ENCODE measurements around the gene FZD7. TPM values are rescaled to one million over a fixed set of nuclear protein-coding genes. Genes with fewer than 3 reads are reported as not detected.

Gene FZD7
- total RNA-seq, 2 experiments from 2014 or later = 0.65 to 0.70 TPM

- H3K9me3 Mint-ChIP-seq = no peaks in the 10 kb centered on the region
- H3K27me3 Mint-ChIP-seq = peaks cover 31% of the 10 kb centered on the region
- ATAC-seq = no peak
- no peak overlapping the region for H3K4me3 Mint-ChIP-seq
- no peaks in the 10 kb centered on the region for H3K36me3 Mint-ChIP-seq (ENCODE audit: low read depth)
- ChIA-PET POLR2A (no interaction called here), CTCF (no interaction called here)
- intact Hi-C loops (cut with micrococcal nuclease) = no loop called here
- DNase-seq = no peak
- no peaks in the 10 kb centered on the region for H3K4me1 Mint-ChIP-seq (ENCODE audit: low read depth)
- no peak overlapping the region for H3K27ac Mint-ChIP-seq
- TF ChIP-seq CTCF (IDR thresholded peaks at IDR 0.05) = no peak
These were observed 15.6 kb downstream of the FZD7 start for GRCh38 chr2:202049092-202049728.

GRCh38 chr2:202049840-202050239, 16.2 kb downstream of the FZD7 start:
- H3K27ac Mint-ChIP-seq = no peak overlapping the region
- no peaks in the 10 kb centered on the region for H3K4me1 Mint-ChIP-seq (ENCODE audit: low read depth)
- DNase-seq = no peak
- intact Hi-C loops (cut with micrococcal nuclease) = loop anchor here (10.0 kb wide), 1 partner anchor 195 kb away; no protein-coding TSS in a partner anchor
- no peak for TF ChIP-seq CTCF (IDR thresholded peaks at IDR 0.05)
- no peak overlapping the region for H3K4me3 Mint-ChIP-seq
- no peaks in the 10 kb centered on the region for H3K9me3 Mint-ChIP-seq
- peaks cover 26% of the 10 kb centered on the region for H3K27me3 Mint-ChIP-seq
- ChIA-PET CTCF (no interaction called here), POLR2A (no interaction called here)
- no peaks in the 10 kb centered on the region for H3K36me3 Mint-ChIP-seq (ENCODE audit: low read depth)
- no peak for ATAC-seq

GRCh38 chr2:202050652-202051051, 17.0 kb downstream of the FZD7 start:
- Mint-ChIP-seq H3K9me3 (no peaks in the 10 kb centered on the region), H3K4me1 (ENCODE audit: low read depth) (no peaks in the 10 kb centered on the region), H3K36me3 (ENCODE audit: low read depth) (no peaks in the 10 kb centered on the region), H3K27ac (no peak overlapping the region), H3K27me3 (peaks cover 23% of the 10 kb centered on the region), H3K4me3 (no peak overlapping the region)
- CTCF ChIA-PET = no interaction called here
- POLR2A ChIA-PET = no interaction called here
- DNase-seq = no peak
- no peak for ATAC-seq
- intact Hi-C loops (cut with micrococcal nuclease) = loop anchor here (10.0 kb wide), 1 partner anchor 196 kb away; no protein-coding TSS in a partner anchor
- no peak for TF ChIP-seq CTCF (IDR thresholded peaks at IDR 0.05)

- no peaks in the 10 kb centered on the region for H3K4me1 Mint-ChIP-seq (ENCODE audit: low read depth)
- CTCF ChIA-PET = no interaction called here
- no peak for TF ChIP-seq CTCF (IDR thresholded peaks at IDR 0.05)
- H3K27ac Mint-ChIP-seq = no peak overlapping the region
- POLR2A ChIA-PET = no interaction called here
- intact Hi-C loops (cut with micrococcal nuclease) = loop anchor here (10.0 kb wide), 1 partner anchor 197 kb away; no protein-coding TSS in a partner anchor
- H3K4me3 Mint-ChIP-seq = no peak overlapping the region
- ATAC-seq = no peak
- H3K27me3 Mint-ChIP-seq = peaks cover 24% of the 10 kb centered on the region
- no peaks in the 10 kb centered on the region for H3K36me3 Mint-ChIP-seq (ENCODE audit: low read depth)
- H3K9me3 Mint-ChIP-seq = no peaks in the 10 kb centered on the region
- no peak for DNase-seq
These were observed 18.0 kb downstream of the FZD7 start for GRCh38 chr2:202051499-202052161.

- ChIA-PET POLR2A (no interaction called here), CTCF (no interaction called here)
- H3K27me3 Mint-ChIP-seq = peaks cover 25% of the 10 kb centered on the region
- H3K9me3 Mint-ChIP-seq = no peaks in the 10 kb centered on the region
- DNase-seq (no peak), ATAC-seq (no peak)
- no peak overlapping the region for H3K27ac Mint-ChIP-seq
- H3K4me3 Mint-ChIP-seq = no peak overlapping the region
- no peak for TF ChIP-seq CTCF (IDR thresholded peaks at IDR 0.05)
- no peaks in the 10 kb centered on the region for H3K36me3 Mint-ChIP-seq (ENCODE audit: low read depth)
- intact Hi-C loops (cut with micrococcal nuclease) = loop anchor here (10.0 kb wide), 1 partner anchor 197 kb away; no protein-coding TSS in a partner anchor
- no peaks in the 10 kb centered on the region for H3K4me1 Mint-ChIP-seq (ENCODE audit: low read depth)
These were observed 18.6 kb downstream of the FZD7 start for GRCh38 chr2:202052235-202052634.

Measured in activated CD8-positive, alpha-beta T cell treated with anti-CD3 and anti-CD28 coated beads for 36 hours (primary cell).